Lower leg skin (tissue), 4 donors: ENCODE measurements around the gene STN1. TPM values are rescaled to one million over a fixed set of nuclear protein-coding genes. Genes with fewer than 3 reads are reported as not detected.

Experiments
- DNase-seq, 2 donors: peaks; one replicate each; pipeline ENCODE4 v3.0.0-alpha.2; 2019; ENCODE audit warnings: low spot score in 2 of 2
- H3K4me3 ChIP-seq: fragments of 200-600 bp; sonication (generic); 2 replicates; pipeline ENCODE4 v1.5.1; 2017; ENCODE audit warnings: mild to moderate bottlenecking, low read depth; ENCODE audit not compliant: poor library complexity, severe bottlenecking
- CTCF ChIP-seq, 3 donors: fragments of 450-650 bp; IDR thresholded peaks; one replicate each; pipeline ENCODE4 v1.5.1; 2016; ENCODE audit warnings: antibody characterized with exemption in 3 of 3, mild to moderate bottlenecking in 3 of 3, moderate library complexity in 2 of 3
- POLR2A ChIP-seq, 2 donors: fragments of 450-650 bp; IDR thresholded peaks; one replicate each; pipeline ENCODE4 v1.6.1; 2016 to 2017; ENCODE audit warnings: antibody characterized with exemption in 2 of 2, mild to moderate bottlenecking in 1 of 2, moderate library complexity in 1 of 2
- WGBS, 2 donors: methylation state at CpG; one replicate each; pipeline ENCODE4 v1.1.5; 2018; 5-methylcytosine and 5-hydroxymethylcytosine counted together
- intact Hi-C: fragments of 100-400 bp; cut with DNase I; formaldehyde crosslinking; loops from one replicate; pipeline ENCODE4 v1.15.0; 2023; ENCODE audit warnings: low total_unique reads
- total RNA-seq, 4 donors: library from RNA; depleted of rRNA; stranded (reverse); fragments of >200 nt; gene quantifications; one replicate each; pipeline ENCODE4 v1.1.0, GENCODE V29; 2016

Gene STN1
- total RNA-seq, 4 donors from 2014 or later, result 13.0 to 33.3 (median 18.4) TPM

GRCh38 chr10:103854265-103854685 is 63.7 kb downstream of the STN1 start:
- no peak for DNase-seq
- intact Hi-C loops, result no loop called here
- WGBS, 2 donors, result 6 to 11% methylated on average over 13 of the region's 13 CpGs

DNA sequence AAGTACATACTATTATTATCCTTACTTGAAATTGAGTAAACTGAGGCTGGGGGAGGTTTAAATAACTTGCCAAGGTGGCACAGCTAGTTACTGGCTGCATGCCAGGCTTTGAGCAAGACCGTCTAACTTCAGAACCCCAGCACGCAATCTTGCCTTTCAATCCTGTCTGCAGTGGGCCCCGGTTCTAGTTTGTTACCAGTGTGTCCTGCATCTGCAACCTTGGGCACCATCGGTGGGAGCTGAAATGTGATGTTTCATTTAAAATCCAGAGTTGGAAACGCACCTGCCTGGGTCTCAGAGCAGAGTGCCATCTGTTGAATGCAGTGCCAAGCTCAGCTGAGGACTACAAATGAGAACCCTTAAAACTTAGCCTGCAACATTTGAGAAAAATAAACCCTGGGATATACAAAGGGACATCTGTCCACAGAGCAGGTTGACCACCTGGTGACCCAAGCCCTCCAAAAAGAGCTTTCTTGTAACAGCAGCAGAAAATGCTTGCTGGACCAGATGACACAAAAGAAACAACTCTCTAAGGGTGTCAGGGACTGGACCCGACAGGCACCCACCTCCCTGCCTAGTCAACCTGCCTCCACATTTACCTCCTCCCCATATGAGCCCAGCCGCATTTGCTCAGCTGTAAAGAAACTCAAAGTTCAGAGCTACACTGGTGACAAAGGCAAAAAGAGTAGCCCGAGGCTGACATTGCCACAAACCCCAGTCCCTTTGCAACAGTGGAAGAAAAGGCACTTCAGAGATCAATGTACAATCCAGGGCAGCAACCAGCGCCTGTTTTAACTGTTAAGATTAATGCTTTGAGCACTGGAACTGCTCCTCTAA is 64.3 kb downstream of the STN1 start:
- TF ChIP-seq CTCF (IDR thresholded peaks at IDR 0.05), result no peak
- no peak for TF ChIP-seq POLR2A (IDR thresholded peaks at IDR 0.05)
- WGBS, 2 donors, result 40 to 47% methylated on average over 9 of the region's 9 CpGs
- no peak overlapping the region for H3K4me3 ChIP-seq
- DNase-seq, result peak in 1 of 2 donors; percentile 84
- intact Hi-C loops, result no loop called here

More at GRCh38 chr10:103854265-103854685, 63.7 kb downstream of the STN1 start:
- TF ChIP-seq POLR2A (IDR thresholded peaks at IDR 0.05) (no peak), CTCF (IDR thresholded peaks at IDR 0.05) (no peak)
- peak overlapping the region; percentile 44 for H3K4me3 ChIP-seq

DNA sequence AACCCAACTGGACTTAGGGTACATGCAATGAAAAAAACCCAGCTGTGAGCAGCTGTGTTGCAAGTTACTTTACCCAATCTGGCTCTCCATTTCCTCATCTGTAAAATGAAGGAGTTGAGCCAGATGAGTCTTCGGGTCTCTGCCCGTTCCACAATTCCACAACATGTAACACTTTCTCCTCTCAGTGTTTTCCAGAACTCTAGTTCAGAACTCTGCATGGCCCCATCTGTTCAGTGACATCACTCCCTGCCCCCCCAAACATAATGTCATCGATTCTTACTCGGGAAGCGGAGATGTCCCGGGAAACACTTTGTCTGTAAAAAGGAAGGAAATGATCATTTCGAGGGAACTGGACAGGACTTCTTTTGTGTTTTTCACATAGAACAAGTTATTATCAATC is 65.1 kb downstream of the STN1 start:
- TF ChIP-seq CTCF (IDR thresholded peaks at IDR 0.05) (no peak), POLR2A (IDR thresholded peaks at IDR 0.05) (no peak)
- intact Hi-C loops, result no loop called here
- H3K4me3 ChIP-seq, result no peak overlapping the region
- WGBS, 2 donors, result 23 to 25% methylated on average over 7 of the region's 7 CpGs
- DNase-seq, result peak in 1 of 2 donors; percentile 85

DNA sequence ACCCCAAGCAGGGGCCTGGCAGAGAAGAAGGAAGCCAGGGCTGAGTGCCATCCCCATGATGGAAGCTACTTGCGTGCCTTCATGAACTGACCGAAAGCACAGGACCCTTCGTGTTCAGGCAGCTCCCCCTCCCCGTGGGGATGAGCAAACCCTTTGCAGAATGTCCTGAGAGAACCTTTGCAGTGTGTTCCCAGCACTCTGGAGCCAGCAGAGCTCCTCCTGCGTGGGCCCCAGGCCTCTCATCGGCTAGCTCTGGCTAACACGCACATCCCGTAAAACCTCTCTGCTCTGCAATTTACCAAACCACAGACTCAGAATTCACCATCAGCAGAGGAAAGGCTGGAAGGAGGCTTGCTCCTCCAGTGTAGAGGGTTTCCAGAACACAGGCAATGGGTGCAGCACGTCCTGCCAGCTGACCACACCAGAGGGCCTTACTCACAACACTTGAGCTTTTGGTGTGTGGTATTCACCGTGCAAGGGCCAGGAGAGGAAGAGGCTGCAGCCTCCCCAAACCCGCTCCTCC is 65.7 kb downstream of the STN1 start:
- no peak for TF ChIP-seq CTCF (IDR thresholded peaks at IDR 0.05)
- no peak for DNase-seq
- intact Hi-C loops, result no loop called here
- no peak overlapping the region for H3K4me3 ChIP-seq
- WGBS, 2 donors, result 29 to 33% methylated on average over 11 of the region's 11 CpGs

- 59 to 77% methylated on average over 4 of the region's 4 CpGs for WGBS, 2 donors
- TF ChIP-seq POLR2A (IDR thresholded peaks at IDR 0.05) (no peak), CTCF (IDR thresholded peaks at IDR 0.05) (no peak)
- no peak overlapping the region for H3K4me3 ChIP-seq
- intact Hi-C loops, result no loop called here
- DNase-seq, result no peak
Observed at GRCh38 chr10:103851261-103851660, 66.7 kb downstream of the STN1 start.
